NCI-H146 treated with DMSO at 0.1 percent for 48 hours (cell line): ENCODE data around the gene PLCB2.

ENCODE experiments used
- DNase-seq: peaks from one replicate; lab custom pipeline; 2025; ENCODE audit not compliant: unreplicated experiment; lab: John Stamatoyannopoulos, UW

The PLCB2 gene

DNA sequence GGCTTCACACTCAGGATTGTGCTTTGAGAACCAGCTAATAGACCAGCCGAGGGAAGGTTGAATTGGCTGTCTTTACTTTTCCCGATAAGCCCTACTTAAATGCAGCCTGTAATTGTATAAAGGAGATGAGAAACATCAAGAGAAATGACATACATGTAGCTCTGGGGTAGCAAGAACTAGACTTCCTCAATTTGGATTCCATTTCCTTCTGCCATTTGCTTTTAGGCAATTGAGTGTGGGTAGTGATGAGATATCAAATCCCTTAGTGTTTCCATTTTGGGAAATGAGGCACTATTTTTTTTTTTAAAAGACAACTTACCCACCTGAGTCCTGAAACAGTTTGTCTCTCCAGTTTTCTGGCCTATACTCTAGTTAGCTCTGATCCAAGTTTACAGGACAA lies 18.0 kb upstream of the PLCB2 start:
- no peak for DNase-seq

DNA sequence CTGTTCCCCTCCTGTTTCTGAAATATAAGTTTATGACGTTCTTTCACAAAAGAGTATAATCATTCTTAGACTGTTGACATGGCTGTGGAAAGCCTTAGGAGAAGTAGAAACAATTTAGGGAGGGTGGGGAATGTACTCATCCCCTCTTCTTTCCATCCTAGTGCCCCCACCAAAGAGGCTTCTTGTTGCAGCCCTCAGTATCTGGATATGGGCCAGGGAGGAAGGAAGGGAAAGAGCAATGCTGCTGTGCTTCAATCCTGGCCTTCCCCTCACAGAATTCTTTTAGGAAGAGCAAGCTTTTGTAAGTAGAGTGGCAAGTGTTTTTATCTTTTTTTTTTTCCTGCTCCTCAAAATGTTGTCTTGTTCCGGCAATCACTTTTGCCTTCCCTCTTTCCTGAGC lies 17.5 kb upstream of the PLCB2 start:
- no peak for DNase-seq

DNA sequence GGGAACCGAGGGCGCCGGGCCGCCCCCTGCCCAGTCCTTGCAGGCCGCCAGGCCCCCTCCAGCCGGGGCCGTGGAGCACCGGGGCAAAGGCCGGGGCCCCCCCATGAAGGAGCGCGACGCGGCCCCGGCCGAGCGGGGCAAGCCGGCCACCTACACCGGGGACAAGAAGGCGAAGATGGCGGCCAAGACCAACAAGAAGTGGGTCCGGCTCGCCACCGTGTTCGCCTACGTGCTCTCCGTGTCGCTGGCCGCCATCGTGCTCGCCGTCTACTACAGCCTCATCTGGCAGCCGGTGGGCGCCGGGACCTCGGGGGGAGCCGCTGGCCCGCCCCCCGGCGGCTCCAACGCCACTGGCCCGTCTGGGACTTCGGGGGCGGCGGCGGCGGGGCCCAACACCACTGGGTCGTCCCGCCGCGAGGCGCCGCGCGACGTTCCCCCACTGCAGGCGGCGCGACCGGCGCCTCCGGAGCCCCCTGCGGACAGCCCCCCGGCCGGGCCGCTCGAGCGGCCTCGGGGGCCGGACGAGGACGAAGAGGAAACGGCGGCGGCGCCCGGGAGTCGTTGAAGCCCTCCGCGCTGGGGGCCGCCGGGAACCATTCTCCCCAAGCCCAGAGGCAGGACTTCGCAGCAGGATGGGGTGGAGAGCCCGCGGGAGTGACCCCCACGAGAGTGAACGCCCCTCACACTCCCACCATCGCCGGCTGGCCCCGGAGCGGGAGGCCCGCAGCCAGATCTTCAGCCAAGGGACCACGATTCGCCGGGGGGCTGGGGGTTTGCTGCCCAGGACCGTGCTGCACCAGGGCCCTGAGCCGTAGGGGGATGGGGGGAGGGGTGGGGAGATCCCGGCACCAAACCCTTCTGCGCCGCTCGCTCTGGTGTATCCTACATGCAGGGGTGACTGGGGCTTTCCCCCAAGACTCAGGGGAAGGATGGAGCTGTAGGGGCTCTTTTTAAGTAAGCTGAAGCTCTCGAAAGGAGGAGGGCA lies 16.5 kb upstream of the PLCB2 start:
- no peak for DNase-seq

DNA sequence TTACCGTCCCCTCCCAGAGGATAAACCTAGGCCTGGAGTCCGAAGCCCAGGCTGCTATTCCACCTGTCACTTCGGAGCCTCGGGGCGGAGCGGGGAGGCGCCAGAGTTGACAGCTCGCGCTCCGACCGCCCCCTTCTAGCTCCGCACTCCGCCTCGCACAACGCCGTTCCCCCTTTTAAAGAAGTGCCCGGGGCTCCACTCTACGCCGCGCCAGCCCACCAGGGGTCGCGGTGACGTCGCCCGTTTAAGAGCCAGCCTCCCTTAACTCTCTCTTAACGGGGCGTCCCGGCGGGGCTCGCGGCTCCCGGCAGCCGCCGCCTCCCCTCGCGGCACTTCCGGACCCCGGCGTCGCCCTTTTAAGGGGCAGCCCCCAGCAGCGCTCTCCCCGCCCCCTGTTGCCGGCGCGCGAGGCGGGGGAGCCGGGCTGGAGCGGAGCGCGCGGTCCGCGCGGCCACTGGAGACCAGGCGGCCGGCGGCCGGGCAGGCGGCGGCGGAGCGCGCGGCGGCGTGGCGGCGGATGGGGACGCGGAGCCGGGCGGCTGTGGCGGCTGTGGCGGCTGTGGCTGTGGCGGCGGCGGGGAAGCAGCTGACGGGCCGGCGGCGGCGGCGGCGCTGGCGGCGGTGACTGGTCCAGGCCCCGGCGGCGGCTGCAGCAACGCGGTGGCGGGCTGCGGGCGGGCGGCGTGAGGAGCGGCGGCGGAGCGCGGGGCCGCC lies 15.7 kb upstream of the PLCB2 start, which contains the start of gene INAFM2:
TSS of gene INAFM2 (plus strand) at position 454 of the 714 bp plus-strand sequence. CDS start 364 bp downstream, outside the sequence.
- DNase-seq, result peak; percentile 83

DNA sequence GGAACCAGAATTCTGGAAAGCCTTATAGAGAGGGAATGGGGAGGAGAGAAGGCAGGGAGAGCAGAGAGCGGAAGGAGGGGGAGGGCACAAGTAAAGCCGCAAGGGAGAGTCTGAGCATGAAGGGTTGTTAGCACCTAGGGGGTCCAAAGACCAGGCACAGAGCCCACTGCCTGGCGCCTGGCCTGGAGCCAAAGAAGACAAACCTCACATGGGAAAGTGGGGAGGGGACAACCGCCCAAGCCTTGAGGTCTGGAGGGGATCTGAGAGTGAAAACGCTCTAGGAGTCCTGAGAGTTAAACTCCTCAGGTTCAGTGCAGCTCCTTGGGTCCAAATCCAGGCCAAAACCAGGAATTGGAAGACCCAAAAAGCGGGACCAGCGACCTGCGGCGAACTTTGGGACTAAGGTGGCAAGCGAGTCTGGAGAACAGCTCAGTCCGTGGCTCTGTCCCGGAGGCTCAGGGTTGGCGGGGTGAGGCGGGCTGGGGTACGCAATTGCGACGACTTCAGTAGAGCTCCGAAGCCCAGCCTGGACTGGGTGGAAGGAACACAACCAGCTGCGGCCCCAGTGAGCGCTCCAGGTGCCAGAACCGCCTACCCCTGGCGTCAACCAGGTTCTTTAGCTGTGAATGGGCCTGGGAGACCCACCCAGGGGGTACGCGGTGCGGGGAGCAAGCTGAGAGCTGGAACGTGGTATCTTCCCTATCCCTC lies 14.9 kb upstream of the PLCB2 start:
- DNase-seq, result no peak

DNA sequence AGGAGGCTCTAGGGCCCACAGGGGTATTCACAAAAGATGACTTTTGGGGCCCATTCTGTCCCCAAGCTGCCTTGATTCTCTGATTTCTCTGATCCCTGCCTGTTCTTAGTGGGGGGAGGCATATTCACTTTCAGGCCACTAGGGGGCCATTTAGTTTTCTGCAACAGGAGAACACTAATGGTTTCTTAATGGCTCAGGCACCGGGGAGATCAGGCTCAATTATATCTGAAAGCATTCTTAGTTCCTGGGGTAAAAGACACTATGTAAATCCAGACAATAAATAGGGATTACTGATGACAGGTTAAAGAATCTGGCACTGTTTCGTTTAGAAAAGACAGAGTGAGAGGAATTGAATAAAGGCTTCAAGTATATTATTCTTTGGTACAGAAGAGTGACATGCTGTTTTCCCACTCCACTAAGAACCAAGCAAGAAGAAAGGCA lies 13.2 kb upstream of the PLCB2 start:
- DNase-seq, result peak; percentile 51

DNA sequence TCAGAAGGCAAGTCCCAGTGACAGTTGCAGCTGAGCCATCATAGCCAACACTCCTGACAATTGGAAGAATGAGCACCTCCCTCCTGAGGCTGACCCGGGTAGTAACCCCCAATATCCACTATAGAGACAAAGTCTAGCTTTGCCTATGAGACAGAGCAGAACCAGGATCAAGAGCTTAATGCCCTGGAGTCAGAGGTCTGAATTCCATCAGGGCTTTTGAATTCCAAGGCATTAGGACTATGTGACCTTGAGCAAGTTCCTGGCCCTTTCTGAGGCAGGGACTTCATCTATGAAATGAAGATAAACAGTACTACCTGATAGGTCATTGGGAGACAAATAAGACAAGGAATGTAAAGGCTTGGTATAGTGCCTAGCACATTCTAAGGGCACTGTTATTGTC lies 12.7 kb upstream of the PLCB2 start:
- no peak for DNase-seq

DNA sequence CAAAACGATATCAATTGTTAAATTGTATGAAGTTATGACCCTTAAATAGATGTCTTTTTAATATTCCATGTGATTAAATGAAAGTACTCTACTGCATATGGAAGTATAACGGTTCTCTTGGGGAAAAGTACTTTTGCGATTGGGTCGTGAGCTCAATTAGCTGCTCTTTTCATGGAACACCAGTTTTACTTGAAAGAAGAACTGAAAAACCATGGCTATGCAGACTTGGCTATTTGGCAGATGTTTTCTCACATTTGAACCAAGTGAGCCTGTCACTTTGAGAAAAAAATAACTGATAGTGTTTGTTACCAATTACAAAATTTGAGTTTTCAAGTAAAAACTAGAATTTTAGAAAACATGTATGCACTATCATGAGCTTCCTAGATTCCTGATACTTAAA lies 9.8 kb upstream of the PLCB2 start:
- no peak for DNase-seq

DNA sequence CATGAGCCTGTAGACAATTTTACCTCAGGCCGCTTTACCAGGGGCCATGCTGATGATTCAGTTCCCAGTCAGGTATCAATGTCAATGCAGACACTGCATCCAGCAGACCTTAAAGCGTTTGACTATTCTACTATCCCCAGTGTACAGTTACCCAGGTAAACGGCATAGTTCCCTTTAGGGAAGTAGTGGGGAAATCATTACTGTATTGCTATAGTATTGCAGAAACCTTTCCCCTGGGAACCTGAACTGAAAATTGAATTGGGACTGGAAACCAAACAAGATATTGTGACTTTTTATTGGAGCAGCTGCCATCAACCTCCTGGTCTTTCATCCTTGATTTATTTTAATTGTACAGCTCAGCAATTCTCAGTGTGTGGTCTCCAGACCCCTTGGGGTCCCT lies 9.2 kb upstream of the PLCB2 start:
- DNase-seq, result no peak

DNA sequence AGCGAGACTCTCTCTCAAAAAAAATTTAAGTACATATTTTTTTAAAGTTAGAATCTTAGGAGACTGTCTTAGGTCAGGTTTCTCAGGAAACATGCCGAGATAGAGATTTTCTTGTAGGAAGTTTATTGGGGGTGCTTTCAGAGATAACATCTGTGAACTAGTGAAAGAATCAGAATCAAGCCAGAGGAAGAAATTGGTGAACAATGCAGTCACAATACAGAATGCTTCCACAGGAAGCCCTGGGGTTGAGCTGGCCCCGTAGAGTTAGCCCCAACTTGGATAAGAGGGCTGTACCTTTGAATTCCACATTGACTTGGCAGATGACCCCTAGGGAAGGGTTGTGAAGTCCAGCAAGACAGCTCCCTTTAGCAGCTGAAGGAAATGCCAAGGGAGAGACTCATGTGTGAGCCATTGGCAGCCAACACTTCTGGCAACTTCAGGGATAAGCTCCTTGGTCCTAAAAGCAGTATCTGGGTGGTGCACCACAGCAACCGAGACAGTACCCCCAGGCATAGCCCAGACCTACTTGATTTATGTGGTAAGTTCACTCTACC lies 7.1 kb upstream of the PLCB2 start:
- no peak for DNase-seq

DNA sequence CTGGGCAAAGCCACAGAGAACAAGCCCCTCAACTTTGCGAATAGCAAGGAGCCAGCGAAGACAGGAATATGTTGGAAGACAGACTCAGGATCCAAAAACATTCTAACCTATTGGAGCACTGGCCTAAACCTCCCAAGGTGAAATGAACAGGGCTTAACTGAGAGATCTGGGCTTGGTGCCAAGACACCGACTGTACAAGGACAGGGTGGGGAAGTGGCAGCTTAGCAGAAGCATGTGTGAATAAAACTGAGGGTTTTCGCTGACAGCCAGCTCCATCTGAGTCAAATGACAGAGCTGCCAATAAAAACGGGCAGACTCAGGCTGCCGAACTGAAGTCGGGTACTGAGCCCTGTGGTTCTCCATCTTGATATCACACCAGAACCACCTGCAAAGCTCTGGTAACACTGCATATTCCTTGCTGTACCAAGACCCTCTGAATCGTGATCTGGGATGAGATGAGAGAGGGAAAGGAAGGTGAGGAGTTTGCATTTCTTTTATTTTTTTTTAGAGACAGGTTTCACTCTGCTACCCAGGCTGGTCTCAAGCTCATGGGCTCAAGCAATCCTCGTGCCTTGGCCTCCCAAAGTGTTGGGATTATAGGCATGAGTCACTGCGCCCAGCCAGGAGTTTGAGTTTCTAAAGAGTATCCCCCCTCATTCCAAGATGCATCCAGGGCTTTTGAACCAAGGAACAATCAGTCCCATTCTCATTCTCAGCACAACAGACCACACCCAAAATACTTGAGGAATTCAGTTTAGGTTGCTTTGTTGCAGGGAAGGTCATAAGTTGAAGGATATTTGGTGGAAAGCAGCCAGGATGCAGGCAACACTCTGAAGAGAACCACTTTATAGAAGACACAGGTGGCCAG lies 6.0 kb upstream of the PLCB2 start:
- DNase-seq, result peak; percentile 4

DNA sequence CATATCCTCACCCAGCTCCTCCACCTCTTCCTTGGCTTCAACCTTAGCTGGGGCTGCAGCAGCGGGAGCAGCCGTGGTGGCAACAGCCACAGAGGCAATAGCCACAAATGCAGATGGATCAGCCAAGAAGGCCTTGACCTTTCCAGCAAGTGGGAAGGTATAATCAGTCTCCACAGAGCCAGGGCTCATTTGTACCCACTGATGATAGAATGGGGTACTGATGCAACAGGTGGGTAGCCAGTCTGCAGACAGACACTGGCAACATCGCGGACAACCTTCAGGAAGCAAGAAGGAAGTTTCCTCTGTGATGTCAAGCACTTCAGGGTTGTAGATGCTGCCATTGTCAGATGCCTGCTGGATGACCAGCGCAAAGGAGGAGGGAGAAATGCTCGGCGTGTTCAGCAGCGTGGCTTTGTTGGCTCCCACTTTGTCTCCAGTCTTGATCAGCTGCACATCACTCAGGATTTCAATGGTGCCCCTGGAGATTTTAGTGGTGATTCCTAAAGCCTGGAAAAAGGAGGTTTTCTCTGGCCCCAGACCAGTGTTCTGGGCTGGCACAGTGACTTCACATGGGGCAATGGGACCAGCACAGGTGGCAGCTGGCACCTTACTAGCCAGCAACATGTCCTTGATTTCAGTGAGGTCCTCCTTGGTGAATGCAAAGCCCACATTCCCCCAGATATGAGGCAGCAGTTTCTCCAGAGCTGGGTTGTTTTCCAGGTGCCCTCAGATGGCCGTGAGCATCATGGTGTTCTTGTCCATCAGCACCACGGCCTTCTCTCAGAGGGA lies 4.8 kb upstream of the PLCB2 start:
- DNase-seq, result no peak

DNA sequence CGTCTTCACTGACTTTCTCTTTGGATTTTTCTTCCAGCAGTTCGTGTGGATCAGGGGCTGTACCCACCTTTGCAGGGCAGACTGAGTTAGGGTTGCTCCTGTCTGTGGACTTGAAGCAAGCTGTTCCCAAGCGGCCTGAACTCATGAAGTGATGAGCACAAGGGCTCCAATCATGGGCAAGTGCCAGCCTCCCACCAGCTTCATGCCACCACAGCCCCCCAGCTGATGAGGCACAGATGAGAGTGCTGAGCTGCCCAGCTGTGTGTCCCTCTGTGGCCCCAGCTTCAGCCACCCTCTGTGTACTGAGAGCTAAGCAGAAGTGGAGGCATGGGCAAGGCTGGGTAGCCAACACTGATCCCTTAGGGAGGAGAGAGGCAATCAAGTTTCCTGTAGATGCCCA lies 3.3 kb upstream of the PLCB2 start:
- DNase-seq, result no peak

DNA sequence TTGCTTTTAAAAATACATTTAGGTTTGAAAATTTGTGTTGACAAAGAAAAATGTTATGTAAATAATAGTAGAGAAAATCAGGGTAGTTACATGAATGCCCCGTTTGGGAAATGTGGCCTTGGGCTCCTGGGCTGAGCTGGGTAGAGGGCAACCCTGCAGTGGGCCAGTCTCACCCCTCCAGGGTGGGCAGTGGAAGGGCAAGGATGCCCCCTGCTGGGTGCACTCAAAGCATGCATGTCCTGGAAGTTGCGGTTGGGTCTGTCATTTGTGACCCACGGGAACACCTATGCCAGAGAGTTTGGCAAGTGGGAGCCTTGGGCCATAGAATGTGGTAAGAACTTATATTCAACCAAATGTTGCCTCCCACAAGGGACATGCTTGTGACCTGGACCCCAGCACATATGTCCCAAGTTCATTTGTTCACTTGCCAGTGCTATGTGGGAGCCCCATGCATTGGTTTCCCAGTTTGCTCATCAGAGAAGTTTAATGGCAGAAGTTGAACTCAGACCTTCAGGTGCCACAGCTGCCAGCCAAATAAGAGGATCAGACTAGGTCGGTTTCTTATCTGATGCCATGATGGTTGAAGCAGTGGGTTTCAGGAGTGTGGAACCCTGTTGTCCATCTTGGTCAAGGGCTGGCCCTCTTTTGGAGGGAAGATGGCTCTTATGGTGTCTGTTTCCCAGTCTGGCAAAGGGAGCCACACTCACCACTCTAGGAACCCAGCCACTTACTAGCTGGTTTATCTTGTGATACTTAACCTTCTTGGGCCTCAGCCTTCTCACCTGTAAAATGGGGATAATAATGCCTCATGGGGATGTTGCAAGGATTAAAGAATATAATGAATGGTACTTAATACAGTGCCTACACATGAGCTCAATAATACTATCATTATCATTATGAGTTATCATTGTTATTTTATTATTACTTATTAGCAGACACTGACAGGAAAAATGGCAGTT lies 2.5 kb upstream of the PLCB2 start:
- no peak for DNase-seq

DNA sequence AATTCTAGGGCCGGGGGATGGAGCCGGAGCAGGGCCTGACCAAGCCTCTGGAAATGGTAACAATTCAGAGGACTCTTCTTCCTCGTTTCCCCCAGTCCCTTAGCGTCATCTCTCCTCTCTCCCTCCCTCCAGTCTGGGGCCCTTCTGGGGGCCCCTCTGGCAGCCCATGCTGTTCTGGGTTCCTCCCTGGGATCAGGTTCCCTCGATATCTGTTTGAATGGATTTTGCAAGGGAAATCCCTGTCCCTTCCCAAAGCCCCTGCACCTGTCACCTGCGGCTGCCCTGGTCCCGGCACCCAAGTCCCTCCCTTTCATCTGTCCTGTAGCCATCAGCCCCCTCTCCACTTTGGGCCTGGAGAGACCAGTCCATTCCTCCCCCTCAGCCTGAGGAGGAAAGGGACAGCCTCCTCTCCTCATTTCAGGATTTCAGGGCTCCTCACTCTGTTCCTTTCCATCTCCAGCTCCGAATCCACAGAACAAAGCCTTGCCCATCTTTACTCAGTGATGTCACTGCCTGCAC lies 1.7 kb upstream of the PLCB2 start:
- DNase-seq, result no peak

DNA sequence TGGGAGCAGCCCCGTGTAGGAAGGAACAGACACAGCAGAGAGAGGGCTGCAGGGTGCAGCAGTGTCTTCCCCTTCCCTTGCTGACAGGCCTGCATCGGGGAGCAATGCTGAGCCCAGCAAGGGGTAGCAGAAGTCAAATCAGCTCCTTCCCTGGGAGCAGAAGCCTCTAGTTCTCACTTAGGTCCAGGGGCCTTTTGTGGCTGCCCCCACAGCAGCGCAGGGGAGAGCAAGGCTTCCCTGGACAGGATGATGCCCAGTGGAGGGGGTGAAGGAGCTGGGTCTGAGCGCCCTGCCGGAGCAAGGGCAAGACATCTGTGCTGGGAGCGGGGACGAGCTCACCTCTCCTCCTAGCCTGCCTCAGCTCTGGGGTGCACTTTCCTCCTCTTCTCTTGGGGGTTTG lies 827 bp downstream of the PLCB2 start:
- no peak for DNase-seq

DNA sequence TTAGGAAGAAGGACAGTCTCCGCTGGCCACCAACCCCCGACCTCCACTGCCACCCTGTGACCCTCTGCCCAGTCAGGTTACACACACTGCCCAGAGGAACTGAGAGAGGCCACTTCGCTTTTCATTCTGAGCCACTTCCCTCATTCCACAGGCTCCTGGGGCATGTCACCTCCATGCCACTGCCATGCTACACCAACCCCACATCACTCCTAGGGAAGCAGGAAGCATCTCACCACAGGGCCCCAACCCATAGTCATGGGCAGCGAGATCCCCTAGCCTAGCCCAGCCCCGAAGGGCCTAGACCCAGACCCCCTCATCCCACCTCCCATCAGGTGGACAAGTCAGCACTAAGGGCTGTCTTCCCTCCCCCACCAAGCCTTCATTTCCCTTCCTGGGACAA lies 1.4 kb downstream of the PLCB2 start:
- no peak for DNase-seq

DNA sequence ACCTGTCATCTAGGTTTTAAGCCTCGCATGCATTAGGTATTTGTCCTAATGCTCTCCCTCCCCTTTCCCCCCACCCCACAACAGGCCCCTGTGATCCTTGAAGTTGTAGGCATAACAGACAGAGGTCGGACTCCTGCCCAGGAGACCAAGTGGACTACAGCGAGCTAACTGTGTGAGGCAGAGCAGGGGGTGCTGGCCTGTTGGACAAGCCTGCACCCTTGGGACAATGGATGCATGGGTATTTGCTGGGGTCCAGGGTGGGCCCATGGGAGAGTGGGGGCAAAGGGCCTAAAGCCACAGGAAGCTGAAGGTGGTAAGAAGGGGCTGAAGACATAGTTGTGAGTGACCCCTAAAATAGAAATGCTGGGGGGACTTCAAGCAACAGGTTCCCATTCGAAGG lies 2.5 kb downstream of the PLCB2 start:
- no peak for DNase-seq
